ENCODE results near the gene ZNF805. TPM values are rescaled to one million over a fixed set of nuclear protein-coding genes. Genes with fewer than 3 reads are reported as not detected.
A peak's percentile ranks its signal among the peaks of the same experiment; 100 is the strongest.
"Not testable (repeated sequence)": the region's sequence is repeated elsewhere in the genome, so short reads cannot be mapped to it uniquely, and the experiment has no call there.

The ZNF805 gene
- total RNA-seq, 2 experiments from 2014 or later: 9.8 to 10.0 TPM

DNA sequence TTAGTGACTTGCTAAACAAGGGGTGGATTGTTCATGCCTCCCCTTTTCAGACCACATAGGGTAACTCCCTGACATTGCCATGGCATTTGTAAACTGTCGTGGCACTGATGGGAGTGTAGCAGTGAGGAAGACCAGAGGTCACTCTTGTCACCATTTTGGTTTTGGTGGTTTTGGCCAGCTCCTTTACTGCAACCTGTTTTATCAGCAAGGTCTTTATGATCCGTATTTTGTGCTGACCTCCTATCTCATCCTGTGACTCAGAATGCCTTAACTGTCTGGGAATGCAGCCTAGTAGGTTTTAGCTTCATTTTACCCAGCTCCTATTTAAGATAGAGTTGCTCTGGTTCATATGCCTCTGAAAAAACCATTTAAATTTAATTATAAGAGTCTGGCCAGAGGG is 38.0 kb downstream of the ZNF805 start:
- H3K27me3 Mint-ChIP-seq, CTCF ChIA-PET, H3K9me3 Mint-ChIP-seq, H3K27ac Mint-ChIP-seq, POLR2A ChIA-PET, H3K4me3 Mint-ChIP-seq, DNase-seq: not testable (repeated sequence)
- H3K4me1 Mint-ChIP-seq: peaks cover 23% of the 10 kb centered on the region
- peaks cover 40% of the 10 kb centered on the region for H3K36me3 Mint-ChIP-seq (ENCODE audit: low read depth)

DNA sequence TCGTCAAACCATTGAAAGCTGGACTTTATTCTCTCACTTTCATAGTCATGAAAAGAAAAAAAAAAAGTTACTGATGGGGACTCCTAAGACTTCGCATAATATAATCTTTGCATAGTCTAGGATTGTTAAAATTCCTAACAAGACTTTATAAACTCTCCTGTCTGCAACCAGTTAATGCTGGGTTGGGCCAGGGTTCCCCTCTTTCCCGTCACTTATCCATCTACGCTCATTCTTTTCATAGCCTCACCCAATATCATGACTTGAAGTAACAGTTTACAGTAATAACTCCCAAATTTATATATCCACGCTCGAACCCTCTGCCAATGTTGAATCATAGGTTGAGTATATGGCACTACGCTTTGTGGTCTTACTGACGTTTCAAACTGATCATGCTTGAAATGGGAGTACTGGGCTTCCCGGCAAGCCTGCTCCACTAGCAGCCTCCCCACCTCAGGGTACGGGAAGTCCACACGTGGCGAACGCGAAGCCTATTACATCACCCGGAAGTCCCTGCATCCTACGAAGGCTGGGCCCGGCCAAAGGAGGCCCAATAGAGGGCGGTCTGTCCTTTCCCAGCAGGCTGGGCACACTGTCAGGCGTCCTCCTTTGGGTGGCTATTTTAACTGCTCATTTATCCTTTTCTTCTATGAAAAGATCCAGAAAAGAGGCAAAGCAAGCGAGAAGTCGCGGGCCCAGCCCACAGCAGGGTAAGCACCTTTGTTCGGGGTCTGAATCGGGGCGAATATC is 39.2 kb downstream of the ZNF805 start:
- Mint-ChIP-seq H3K36me3 (ENCODE audit: low read depth) (peaks cover 40% of the 10 kb centered on the region), H3K27me3 (no peaks in the 10 kb centered on the region), H3K27ac (no peak overlapping the region), H3K4me3 (no peak overlapping the region), H3K9me3 (peaks cover 2% of the 10 kb centered on the region), H3K4me1 (peaks cover 32% of the 10 kb centered on the region)
- ChIA-PET POLR2A (interaction anchor here (0.9 to 1.5 kb wide), 4 partner anchors 18 to 903 kb away, joined by 3 to 5 read pairs (median 3); partner anchors contain the start of genes ZNF274 and ZNF805), CTCF (no interaction called here)
- peak; percentile 82 for DNase-seq

DNA sequence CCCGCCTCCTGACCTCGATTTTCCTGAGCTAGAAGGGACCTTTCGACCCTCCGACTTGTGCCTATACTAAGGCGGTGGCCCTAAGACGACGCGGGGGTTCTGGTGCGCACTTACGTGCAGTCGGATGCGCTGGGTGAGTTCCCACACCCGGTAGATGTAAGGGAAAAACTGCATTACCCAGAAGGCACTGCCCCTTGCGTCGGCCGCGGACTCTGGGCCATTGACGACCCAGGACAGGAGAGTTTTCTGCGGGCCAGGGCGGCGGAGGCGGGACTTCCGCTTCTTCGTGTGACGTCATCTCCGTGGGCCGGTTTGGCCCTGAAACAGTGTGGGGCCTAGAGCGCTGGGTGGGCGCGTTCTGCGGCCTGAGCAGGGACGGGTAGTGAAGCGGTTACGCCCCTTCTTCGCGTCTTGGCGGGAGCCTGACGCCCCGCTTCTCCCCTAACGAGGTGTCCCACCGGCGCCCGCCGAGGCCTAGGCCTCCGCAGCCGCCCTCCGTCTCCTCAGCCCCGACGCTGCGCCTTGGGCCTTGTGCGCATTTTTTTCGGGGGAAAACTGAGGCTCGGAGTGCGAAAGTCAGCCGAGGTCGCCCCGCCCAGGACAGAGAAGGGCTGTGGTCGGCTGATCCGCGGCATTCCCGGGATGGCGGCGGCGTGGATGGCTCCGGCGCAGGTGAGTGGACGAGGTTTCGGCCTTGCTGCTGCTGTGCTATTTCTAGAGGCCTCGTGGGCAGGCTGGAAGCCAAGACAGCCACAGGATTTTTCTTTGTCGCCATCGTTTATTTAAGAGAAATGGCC is 39.9 kb downstream of the ZNF805 start, which contains the start of gene ZNF460:
Gene ZNF460 (plus strand): TSS at position 321 of the 797 bp plus-strand sequence. CDS start 322 bp downstream, at position 643.
- peak; percentile 96 for DNase-seq
- Mint-ChIP-seq H3K36me3 (ENCODE audit: low read depth) (peaks cover 43% of the 10 kb centered on the region), H3K9me3 (peaks cover 2% of the 10 kb centered on the region), H3K27me3 (no peaks in the 10 kb centered on the region), H3K27ac (no peak within 1 kb of the TSS), H3K4me3 (no peak within 1 kb of the TSS), H3K4me1 (peaks cover 36% of the 10 kb centered on the region)
- ChIA-PET POLR2A (interaction anchor here (0.9 to 1.5 kb wide), 4 partner anchors 18 to 903 kb away, joined by 3 to 5 read pairs (median 3); partner anchors contain the start of genes ZNF274 and ZNF805), CTCF (interaction anchor here (0.7 kb wide), 1 partner anchor 131 kb away, joined by 3 read pairs; no protein-coding TSS in a partner anchor)

DNA sequence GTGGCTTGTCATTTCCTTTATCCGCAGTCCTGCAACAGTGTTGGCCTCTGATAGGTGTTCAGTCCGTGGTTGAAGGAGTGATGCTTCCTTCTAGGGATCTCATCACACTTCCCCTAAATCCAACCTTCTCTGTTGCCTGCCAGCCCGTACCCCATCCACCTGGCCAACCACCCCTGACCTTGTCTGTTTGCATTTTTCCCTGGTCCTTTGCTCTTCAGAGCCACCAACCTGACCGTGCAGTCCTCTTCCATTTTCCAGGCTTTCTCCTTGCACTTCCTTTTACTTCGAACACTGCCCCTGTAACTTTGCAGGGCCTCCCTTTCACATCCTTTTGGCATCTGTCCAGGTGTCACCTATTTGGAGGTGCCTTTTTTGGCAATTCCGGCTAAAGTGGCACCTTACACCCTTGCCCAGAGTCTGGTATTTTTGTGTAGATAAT is 40.5 kb downstream of the ZNF805 start:
- DNase-seq: no peak
- H3K4me1 Mint-ChIP-seq: peaks cover 37% of the 10 kb centered on the region
- H3K9me3 Mint-ChIP-seq: peaks cover 2% of the 10 kb centered on the region

DNA sequence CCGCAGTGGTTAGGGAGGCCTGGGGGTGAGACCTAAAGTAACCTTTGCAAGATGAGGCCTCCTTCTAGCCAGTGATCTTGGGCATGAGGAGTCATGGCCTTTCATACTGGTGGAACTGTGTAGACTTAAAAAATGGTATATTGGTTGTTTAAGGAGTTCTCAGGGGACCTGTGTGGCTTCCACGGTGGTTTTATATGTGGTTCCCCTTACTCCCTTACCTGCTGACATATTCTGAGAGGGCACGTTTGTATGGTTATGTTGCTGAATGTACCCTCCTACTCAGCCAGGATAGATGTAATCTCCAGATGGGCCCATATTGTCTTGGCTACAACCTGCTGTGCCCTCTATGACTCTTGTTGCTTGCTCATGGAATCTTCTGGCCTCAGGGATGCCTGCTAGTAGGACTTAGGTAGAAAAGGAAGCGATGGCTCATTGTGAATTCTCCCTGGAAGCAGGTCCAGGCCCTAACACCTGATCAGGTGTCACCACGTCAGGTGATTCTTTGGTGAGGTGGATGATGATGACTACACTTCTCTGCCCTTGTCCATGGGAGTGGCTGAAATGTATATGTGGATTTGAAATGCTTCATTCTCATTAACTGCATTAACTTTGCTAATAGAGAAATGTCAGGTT is 41.7 kb downstream of the ZNF805 start:
- Mint-ChIP-seq H3K27ac (peak overlapping the region; percentile 79), H3K9me3 (peaks cover 7% of the 10 kb centered on the region), H3K36me3 (ENCODE audit: low read depth) (peaks cover 58% of the 10 kb centered on the region), H3K27me3 (no peaks in the 10 kb centered on the region), H3K4me1 (peaks cover 37% of the 10 kb centered on the region), H3K4me3 (no peak overlapping the region)
- CTCF ChIA-PET: no interaction called here
- POLR2A ChIA-PET: interaction anchor here (1.4 kb wide), 1 partner anchor 69 kb away, joined by 5 read pairs; the partner anchor contains the start of gene ZNF304
- no peak for DNase-seq

More for the DNA sequence above, 40.5 kb downstream of the ZNF805 start:
- H3K27me3 Mint-ChIP-seq: no peaks in the 10 kb centered on the region
- H3K4me3 Mint-ChIP-seq: no peak overlapping the region
- POLR2A ChIA-PET: interaction anchor here (1.4 kb wide), 1 partner anchor 70 kb away, joined by 5 read pairs; the partner anchor contains the start of gene ZNF304
- CTCF ChIA-PET: interaction anchor here (0.7 kb wide), 1 partner anchor 131 kb away, joined by 3 read pairs; no protein-coding TSS in a partner anchor
- no peak overlapping the region for H3K27ac Mint-ChIP-seq
- peaks cover 47% of the 10 kb centered on the region for H3K36me3 Mint-ChIP-seq (ENCODE audit: low read depth)

DNA sequence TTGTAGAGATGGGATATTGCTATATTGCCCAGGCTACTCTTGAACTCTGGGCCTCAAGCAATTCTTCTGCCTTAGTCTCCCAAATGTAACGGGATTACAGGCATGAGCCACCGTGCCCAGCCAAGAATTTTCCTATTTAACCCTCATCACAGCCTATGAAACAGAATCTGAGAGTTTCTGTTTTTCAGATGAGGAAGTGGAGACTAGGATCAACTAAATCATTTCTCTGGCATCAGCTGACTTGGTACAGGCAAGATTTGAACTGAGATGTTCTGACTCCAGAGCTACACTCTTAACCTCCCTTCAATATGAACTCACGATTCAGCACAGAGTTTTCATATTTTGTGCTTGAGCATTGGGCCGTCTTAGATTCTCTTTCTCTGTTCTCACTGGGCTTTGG is 47.9 kb downstream of the ZNF805 start:
- Mint-ChIP-seq H3K36me3 (ENCODE audit: low read depth) (peaks cover 91% of the 10 kb centered on the region), H3K27ac (no peak overlapping the region), H3K4me3 (no peak overlapping the region), H3K4me1 (peaks cover 16% of the 10 kb centered on the region), H3K27me3 (no peaks in the 10 kb centered on the region), H3K9me3 (peaks cover 43% of the 10 kb centered on the region)
- ChIA-PET CTCF (no interaction called here), POLR2A (no interaction called here)
- no peak for DNase-seq

DNA sequence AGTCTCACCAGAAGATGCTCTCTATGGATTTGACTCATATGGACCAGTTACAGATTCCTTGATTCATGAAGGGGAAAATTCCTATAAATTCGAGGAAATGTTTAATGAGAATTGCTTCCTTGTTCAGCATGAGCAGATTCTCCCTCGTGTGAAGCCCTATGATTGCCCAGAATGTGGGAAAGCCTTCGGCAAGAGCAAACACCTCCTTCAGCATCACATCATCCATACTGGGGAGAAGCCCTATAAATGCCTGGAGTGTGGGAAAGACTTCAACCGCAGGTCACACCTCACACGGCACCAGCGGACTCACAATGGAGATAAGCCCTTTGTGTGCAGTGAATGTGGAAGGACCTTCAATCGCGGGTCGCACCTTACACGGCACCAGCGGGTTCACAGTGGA is 50.5 kb downstream of the ZNF805 start:
- DNase-seq: no peak
- peaks cover 61% of the 10 kb centered on the region for H3K9me3 Mint-ChIP-seq
- peaks cover 97% of the 10 kb centered on the region for H3K36me3 Mint-ChIP-seq (ENCODE audit: low read depth)

DNA sequence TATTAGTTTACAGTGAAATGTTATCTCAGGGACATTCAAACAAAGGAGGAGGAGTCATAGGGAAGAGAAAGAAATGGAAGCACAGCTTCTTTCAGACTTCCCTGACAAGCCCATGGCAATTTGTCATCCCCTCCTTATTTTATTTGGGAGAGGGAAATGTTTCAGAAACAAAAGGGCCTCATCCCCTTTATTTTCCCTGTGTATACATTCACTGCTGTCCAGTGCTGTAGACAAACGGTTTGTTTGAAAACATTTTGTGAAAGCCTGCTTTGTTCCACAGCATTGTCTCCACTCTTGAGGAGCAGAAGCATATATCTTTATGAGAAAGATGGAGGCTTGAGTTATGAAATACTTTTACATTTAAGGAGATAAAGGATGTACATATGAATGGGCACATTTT is 52.1 kb downstream of the ZNF805 start:
- Mint-ChIP-seq H3K27ac (no peak overlapping the region), H3K36me3 (ENCODE audit: low read depth) (peaks cover 95% of the 10 kb centered on the region), H3K4me3 (no peak overlapping the region), H3K27me3 (no peaks in the 10 kb centered on the region), H3K9me3 (peaks cover 66% of the 10 kb centered on the region), H3K4me1 (no peaks in the 10 kb centered on the region)
- DNase-seq: no peak
- POLR2A ChIA-PET: no interaction called here
- CTCF ChIA-PET: no interaction called here

More for the DNA sequence above, 50.5 kb downstream of the ZNF805 start:
- ChIA-PET CTCF (no interaction called here), POLR2A (no interaction called here)
- H3K27me3 Mint-ChIP-seq: no peaks in the 10 kb centered on the region
- no peak overlapping the region for H3K27ac Mint-ChIP-seq
- H3K4me1 Mint-ChIP-seq: no peaks in the 10 kb centered on the region
- no peak overlapping the region for H3K4me3 Mint-ChIP-seq

DNA sequence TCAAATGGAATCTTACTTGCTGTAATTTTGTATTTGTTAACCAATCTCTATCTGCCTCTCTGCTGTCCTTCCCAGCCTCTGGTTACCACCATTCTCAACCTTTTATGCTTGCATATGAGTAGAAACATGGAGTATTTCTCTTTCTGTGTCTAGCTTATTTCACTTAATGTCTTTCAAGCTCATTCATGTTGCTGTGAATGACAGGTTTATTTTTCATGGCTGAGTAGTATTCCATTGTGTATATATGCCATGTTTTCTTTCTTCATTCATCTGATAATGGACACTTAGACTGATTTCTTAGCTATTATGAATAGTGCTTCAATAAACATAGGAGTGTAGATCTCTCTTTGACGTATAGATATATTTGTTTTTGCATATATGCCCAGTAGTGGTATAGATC is 53.3 kb downstream of the ZNF805 start:
- POLR2A ChIA-PET: no interaction called here
- peaks cover 68% of the 10 kb centered on the region for H3K9me3 Mint-ChIP-seq

DNA sequence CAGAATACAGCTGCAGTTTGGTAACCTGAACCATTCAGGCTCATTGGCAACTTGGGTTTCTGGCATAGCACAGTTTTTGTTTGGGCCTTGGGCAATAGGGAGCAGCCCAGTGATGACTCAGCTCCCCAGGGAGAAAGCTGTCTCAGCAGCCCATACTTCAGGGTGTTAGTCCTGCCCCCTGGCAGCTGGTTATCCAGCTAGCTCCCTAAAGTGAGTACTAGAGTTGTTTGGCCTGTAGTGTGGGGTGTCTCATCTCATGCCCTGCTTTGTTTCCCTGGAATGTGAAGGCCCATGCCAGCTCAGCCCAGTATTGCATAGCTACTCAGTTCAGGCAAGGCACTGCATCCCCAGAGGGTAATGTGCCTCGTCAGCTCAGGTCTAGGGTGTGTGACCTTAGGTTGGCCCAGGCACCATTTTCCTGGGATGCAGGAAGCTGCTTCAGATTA is 61.6 kb downstream of the ZNF805 start:
- CTCF ChIA-PET: no interaction called here
- POLR2A ChIA-PET: interaction anchor here (0.8 kb wide), 1 partner anchor 19 kb away, joined by 3 read pairs; no protein-coding TSS in a partner anchor
- H3K36me3 Mint-ChIP-seq (ENCODE audit: low read depth): peaks cover 81% of the 10 kb centered on the region
- no peaks in the 10 kb centered on the region for H3K4me1 Mint-ChIP-seq
- peaks cover 38% of the 10 kb centered on the region for H3K9me3 Mint-ChIP-seq
- no peaks in the 10 kb centered on the region for H3K27me3 Mint-ChIP-seq
- no peak overlapping the region for H3K27ac Mint-ChIP-seq
- no peak for DNase-seq
- no peak overlapping the region for H3K4me3 Mint-ChIP-seq

More for the DNA sequence above, 53.3 kb downstream of the ZNF805 start:
- no peak overlapping the region for H3K4me3 Mint-ChIP-seq
- peaks cover 95% of the 10 kb centered on the region for H3K36me3 Mint-ChIP-seq (ENCODE audit: low read depth)
- H3K4me1 Mint-ChIP-seq: no peaks in the 10 kb centered on the region
- no peak overlapping the region for H3K27ac Mint-ChIP-seq
- CTCF ChIA-PET: no interaction called here
- DNase-seq: no peak
- no peaks in the 10 kb centered on the region for H3K27me3 Mint-ChIP-seq

DNA sequence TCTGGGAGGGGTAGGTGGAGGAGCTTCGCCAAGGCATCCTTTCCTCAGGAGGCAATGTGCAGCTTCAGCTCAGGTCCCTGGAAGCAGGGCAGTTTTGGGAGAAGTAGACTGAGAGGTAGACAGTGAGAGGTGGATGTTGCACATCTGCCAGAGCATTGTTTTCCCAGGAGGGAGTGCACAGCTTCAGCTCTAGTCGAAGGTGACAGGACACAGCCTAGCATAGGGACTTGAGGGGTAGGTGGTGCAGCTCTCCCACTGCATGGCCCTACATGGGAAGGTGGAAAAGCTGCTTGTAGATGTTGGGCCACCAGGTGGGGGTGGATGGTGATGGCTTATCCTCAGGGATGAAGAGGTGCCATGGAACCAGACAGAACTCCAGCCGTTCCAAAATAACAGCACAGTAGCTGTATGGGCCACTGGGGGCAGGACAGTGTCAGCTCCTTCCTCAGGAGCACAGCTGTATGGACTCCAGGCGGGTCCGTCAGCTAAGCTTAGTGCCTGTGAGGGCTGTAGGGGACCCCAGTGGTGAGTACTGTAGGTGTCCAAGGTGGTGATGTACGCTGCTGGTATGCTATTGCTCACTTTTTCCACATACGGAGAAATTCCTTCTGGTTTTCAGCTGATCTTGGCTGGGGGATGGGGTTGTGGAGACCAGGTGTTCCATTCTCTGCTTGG is 62.4 kb downstream of the ZNF805 start:
- H3K4me3 Mint-ChIP-seq: no peak overlapping the region
- H3K27ac Mint-ChIP-seq: no peak overlapping the region
- ChIA-PET POLR2A (interaction anchor here (0.6 to 0.9 kb wide), 3 partner anchors 20 to 716 kb away, joined by 3 read pairs; no protein-coding TSS in a partner anchor), CTCF (no interaction called here)
- H3K4me1 Mint-ChIP-seq: no peaks in the 10 kb centered on the region
- DNase-seq: no peak
- H3K36me3 Mint-ChIP-seq (ENCODE audit: low read depth): peaks cover 74% of the 10 kb centered on the region
- H3K27me3 Mint-ChIP-seq: no peaks in the 10 kb centered on the region
- H3K9me3 Mint-ChIP-seq: peaks cover 33% of the 10 kb centered on the region
